IMR-90 (cell line): ENCODE results near the gene RGS3. TPM values are rescaled to one million over a fixed set of nuclear protein-coding genes. Genes with fewer than 3 reads are reported as not detected.

ENCODE experiments used
- ATAC-seq: fragments of 200-7000 bp; cut with Tn5 transposase; 2 replicates; pipeline ENCODE4 v1.9.1; 2020; ENCODE audit warnings: low read depth, mild to moderate bottlenecking, moderate library complexity
- BruUV-seq: library from RNA; stranded (reverse); fragments of 400-500 nt; replicated peaks from 2 replicates; lab custom pipeline; 2021; lab: Mats Ljungman, UMichigan
- CTCF ChIA-PET: fragments of 300-600 bp; formaldehyde crosslinking; extraction: SDS; loops from one replicate; lab custom pipeline; 2021; ENCODE audit warnings: antibody characterized with exemption; lab: Yijun Ruan, JAX
- POLR2A ChIA-PET: fragments of 300-600 bp; sonication (Branson Sonifier 250); formaldehyde crosslinking; loops from one replicate; lab custom pipeline; 2022; ENCODE audit warnings: antibody characterized with exemption; ENCODE audit not compliant: unreplicated experiment; lab: Charles Lee
- DNase-seq: peaks from one replicate; pipeline ENCODE4 v3.0.0; 2013
- H2AFZ ChIP-seq: replicated peaks from 2 replicates; pipeline ENCODE3; 2013; ENCODE audit warnings: low read length, mild to moderate bottlenecking; ENCODE audit not compliant: poor library complexity
- H2AK5ac ChIP-seq: 2 replicates; pipeline ENCODE4 v1.6.1; 2013; ENCODE audit warnings: low read depth, low read length, inconsistent platforms
- H2AK9ac ChIP-seq: replicated peaks from 2 replicates; pipeline ENCODE3; 2013; ENCODE audit warnings: mild to moderate bottlenecking, low read depth, low read length, moderate library complexity; ENCODE audit not compliant: poor library complexity
- H2BK120ac ChIP-seq: 2 replicates; pipeline ENCODE4 v1.6.1; 2013; ENCODE audit warnings: low read depth, low read length, inconsistent platforms
- H2BK15ac ChIP-seq: 3 replicates; pipeline ENCODE4 v1.6.1; 2013; ENCODE audit warnings: low read depth, low read length, inconsistent platforms
- H2BK20ac ChIP-seq: 2 replicates; pipeline ENCODE4 v1.6.1; 2013; ENCODE audit warnings: low read depth, mild to moderate bottlenecking, inconsistent platforms, low read length, moderate library complexity
- H2BK5ac ChIP-seq: 2 replicates; pipeline ENCODE4 v1.6.1; 2013; ENCODE audit warnings: mild to moderate bottlenecking, low read depth, low read length, inconsistent platforms; ENCODE audit not compliant: poor library complexity, severe bottlenecking
- H3K14ac ChIP-seq: replicated peaks from 2 replicates; pipeline ENCODE4 v1.6.1; 2013; ENCODE audit warnings: low read depth, low read length, inconsistent platforms
- H3K18ac ChIP-seq: 2 replicates; pipeline ENCODE4 v1.6.1; 2013; ENCODE audit warnings: low read depth, low read length, control low read depth
- H3K23ac ChIP-seq: 2 replicates; pipeline ENCODE4 v1.6.1; 2013; ENCODE audit warnings: low read depth, low read length, inconsistent platforms
- H3K27ac ChIP-seq: 2 replicates; pipeline ENCODE4 v1.5.1; 2013; ENCODE audit warnings: mild to moderate bottlenecking, control low read depth, low read length; ENCODE audit not compliant: insufficient read depth
- H3K27me3 ChIP-seq: 2 replicates; pipeline ENCODE4 v1.6.1; 2013; ENCODE audit warnings: low read length; ENCODE audit not compliant: control insufficient read depth, insufficient read depth
- H3K36me3 ChIP-seq: 2 replicates; pipeline ENCODE4 v1.6.1; 2013; ENCODE audit warnings: low read length, mixed read lengths; ENCODE audit not compliant: control insufficient read depth, insufficient read depth
- H3K4ac ChIP-seq: 2 replicates; pipeline ENCODE4 v1.6.1; 2013; ENCODE audit warnings: low read depth, low read length, inconsistent platforms
- H3K4me1 ChIP-seq: 2 replicates; pipeline ENCODE4 v1.6.1; 2013; ENCODE audit warnings: low read length, mixed read lengths; ENCODE audit not compliant: control insufficient read depth, insufficient read depth
- H3K4me2 ChIP-seq: 2 replicates; pipeline ENCODE4 v1.6.1; 2013; ENCODE audit warnings: low read depth, mild to moderate bottlenecking, control low read depth, low read length, moderate library complexity
- H3K4me3 ChIP-seq: 2 replicates; pipeline ENCODE4 v1.5.1; 2013; ENCODE audit warnings: low read depth, mild to moderate bottlenecking, control low read depth, low read length, moderate library complexity; ENCODE audit not compliant: insufficient read depth
- H3K56ac ChIP-seq: 2 replicates; pipeline ENCODE4 v1.6.1; 2013; ENCODE audit warnings: low read length, inconsistent platforms; ENCODE audit not compliant: insufficient read depth; ENCODE audit errors: extremely low read depth
- H3K79me1 ChIP-seq, 2 experiments: 2 replicates each; pipeline ENCODE4 v1.6.1; 2013; ENCODE audit warnings: low read length in 2 of 2, inconsistent platforms in 1 of 2, low read depth in 1 of 2
- H3K9ac ChIP-seq: 2 replicates; pipeline ENCODE4 v1.6.1; 2013; ENCODE audit warnings: low read depth, low read length, control low read depth
- H3K9me1 ChIP-seq: 2 replicates; pipeline ENCODE4 v1.6.1; 2013; ENCODE audit warnings: low read length, inconsistent platforms; ENCODE audit not compliant: insufficient read depth
- H3K9me3 ChIP-seq: 2 replicates; pipeline ENCODE4 v1.6.1; 2013; ENCODE audit warnings: low read length; ENCODE audit not compliant: control insufficient read depth, insufficient read depth
- H4K20me1 ChIP-seq: 2 replicates; pipeline ENCODE4 v1.6.1; 2013; ENCODE audit warnings: low read length, inconsistent platforms; ENCODE audit not compliant: insufficient read depth
- H4K5ac ChIP-seq: 2 replicates; pipeline ENCODE4 v1.6.1; 2013; ENCODE audit warnings: mild to moderate bottlenecking, low read depth, low read length, control low read depth
- H4K8ac ChIP-seq, 2 experiments: 2 replicates each; pipeline ENCODE4 v1.6.1; 2013; ENCODE audit warnings: low read depth in 2 of 2, low read length in 2 of 2, control low read depth in 1 of 2, inconsistent platforms in 1 of 2
- H4K91ac ChIP-seq: 2 replicates; pipeline ENCODE4 v1.6.1; 2013; ENCODE audit warnings: low read depth, low read length, inconsistent platforms; ENCODE audit not compliant: insufficient read depth
- CEBPB ChIP-seq: IDR thresholded peaks from 2 replicates; pipeline ENCODE4 v1.6.1; 2012; ENCODE audit warnings: low read depth, low read length, improper control_type of control experiment
- POLR2A ChIP-seq: IDR thresholded peaks from 2 replicates; pipeline ENCODE4 v1.6.1; 2012; ENCODE audit warnings: mild to moderate bottlenecking, low read depth, low read length
- whole genome bisulfite sequencing, 2 experiments: methylation state at CpG; one replicate each; pipeline versions ENCODE4 v1.1.5 to v1.1.7; 2013; ENCODE audit warnings: missing lambda C conversion rate in 2 of 2; ENCODE audit not compliant: insufficient read length in 1 of 2; ENCODE audit errors: extremely low coverage in 2 of 2; 5-methylcytosine and 5-hydroxymethylcytosine counted together
- dilution Hi-C: fragments of 300-500 bp; cut with HindIII; formaldehyde crosslinking; loops from one replicate; pipeline ENCODE4 v1.14.3; 2018; ENCODE audit warnings: low sequenced_read_pairs; ENCODE audit not compliant: unreplicated experiment
- in situ Hi-C: fragments of 300-500 bp; cut with MboI; formaldehyde crosslinking; loops from 3 replicates; pipeline ENCODE4 v1.14.3; 2019; ENCODE audit warnings: low sequenced_read_pairs, inconsistent platforms, mixed read lengths
- intact Hi-C: fragments of 100-400 bp; cut with micrococcal nuclease; formaldehyde crosslinking; loops from 2 replicates; pipeline ENCODE4 v1.10.0; 2022
- polyA plus RNA-seq, 3 experiments: library from polyadenylated mRNA; depleted of rRNA; stranded (reverse); fragments of >200 nt; gene quantifications; 2 replicates each; pipeline ENCODE4 v1.2.3, GENCODE V29; 2012; ENCODE audit warnings: low replicate concordance in 1 of 3
- total RNA-seq: library from RNA; depleted of rRNA; stranded (reverse); fragments of >200 nt; gene quantifications from 2 replicates; pipeline ENCODE4 v1.2.3, GENCODE V29; 2012
- TF ChIP-seq, protein P1 (sequence below): fragments of 150-350 bp; IDR thresholded peaks from 2 replicates; pipeline ENCODE4 v1.6.1; 2016; ENCODE audit warnings: low read depth, mild to moderate bottlenecking, low read length, moderate library complexity, borderline replicate concordance

RGS3 gene
- total and polyA plus RNA-seq, 2 of the 4 experiments (the other 2 are of a cell fraction) = 51.8 to 65.6 TPM

GRCh38 chr9:113421726-113422125, 41.8 kb upstream of the RGS3 start:
- TF ChIP-seq POLR2A (no peak), CEBPB (no peak)
- TF ChIP-seq, protein P1, sequence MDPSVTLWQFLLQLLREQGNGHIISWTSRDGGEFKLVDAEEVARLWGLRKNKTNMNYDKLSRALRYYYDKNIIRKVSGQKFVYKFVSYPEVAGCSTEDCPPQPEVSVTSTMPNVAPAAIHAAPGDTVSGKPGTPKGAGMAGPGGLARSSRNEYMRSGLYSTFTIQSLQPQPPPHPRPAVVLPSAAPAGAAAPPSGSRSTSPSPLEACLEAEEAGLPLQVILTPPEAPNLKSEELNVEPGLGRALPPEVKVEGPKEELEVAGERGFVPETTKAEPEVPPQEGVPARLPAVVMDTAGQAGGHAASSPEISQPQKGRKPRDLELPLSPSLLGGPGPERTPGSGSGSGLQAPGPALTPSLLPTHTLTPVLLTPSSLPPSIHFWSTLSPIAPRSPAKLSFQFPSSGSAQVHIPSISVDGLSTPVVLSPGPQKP = no peak
- Histone ChIP-seq H3K36me3 (no peaks in the 10 kb centered on the region), H3K9me1 (no peaks in the 10 kb centered on the region), H3K4ac (no peak overlapping the region), H3K23ac (no peak overlapping the region), H2BK120ac (no peak overlapping the region), H3K18ac (no peak overlapping the region), H2AK5ac (no peak overlapping the region), H3K4me3 (no peak overlapping the region), H4K20me1 (no peaks in the 10 kb centered on the region), H4K5ac (no peak overlapping the region), H3K9ac (no peak overlapping the region), H3K79me1 (no peaks in the 10 kb centered on the region), H2BK20ac (no peak overlapping the region), H3K4me2 (no peak overlapping the region), H2AFZ (no peak overlapping the region), H3K4me1 (no peaks in the 10 kb centered on the region), H3K27me3 (peaks cover 55% of the 10 kb centered on the region), H2BK15ac (no peak overlapping the region), H2AK9ac (no peak overlapping the region), H3K9me3 (no peaks in the 10 kb centered on the region), H2BK5ac (no peak overlapping the region), H3K27ac (no peak overlapping the region), H3K56ac (no peak overlapping the region), H4K91ac (no peak overlapping the region), H3K14ac (no peak overlapping the region), H4K8ac (no peak overlapping the region)
- no peak for DNase-seq
- in situ Hi-C loops (loop anchor here (10.0 kb wide), 1 partner anchor 243 kb away; no protein-coding TSS in a partner anchor), intact Hi-C loops (no loop called here), dilution Hi-C loops (no loop called here)
- ATAC-seq = no peak
- POLR2A ChIA-PET = no interaction called here
- no TSS peak for BruUV-seq
- CTCF ChIA-PET = no interaction called here
- no CpG with 5 or more reads among the region's 3 CpGs for WGBS, 2 experiments
